PC-3 (cell line): ENCODE data around the gene CTTNBP2NL. TPM values are rescaled to one million over a fixed set of nuclear protein-coding genes. Genes with fewer than 3 reads are reported as not detected.

Source experiments
- ATAC-seq: fragments of 200-7000 bp; cut with Tn5 transposase; 2 replicates; pipeline ENCODE4 v1.9.1; 2020; ENCODE audit warnings: mild to moderate bottlenecking, moderate library complexity
- BruUV-seq: library from RNA; stranded (reverse); fragments of 400-500 nt; replicated peaks from 2 replicates; lab custom pipeline; 2021; lab: Mats Ljungman, UMichigan
- CTCF ChIA-PET: fragments of 300-600 bp; sonication (Branson Sonifier 250); formaldehyde crosslinking; loops from one replicate; lab custom pipeline; 2022; ENCODE audit warnings: antibody characterized with exemption; lab: Charles Lee
- POLR2A ChIA-PET: fragments of 300-600 bp; sonication (Branson Sonifier 250); formaldehyde crosslinking; loops from one replicate; lab custom pipeline; 2022; ENCODE audit warnings: antibody characterized with exemption; ENCODE audit not compliant: unreplicated experiment; lab: Charles Lee
- DNase-seq: peaks from one replicate; pipeline ENCODE4 v3.0.0-alpha.2; 2015
- H2AFZ ChIP-seq: fragments of 300-600 bp; sonication (generic); 2 replicates; pipeline ENCODE4 v1.6.0; 2016; ENCODE audit warnings: antibody characterized with exemption, low read length
- H3F3A ChIP-seq: fragments of 300-600 bp; sonication (generic); one replicate; pipeline ENCODE4 v1.6.0; 2017; ENCODE audit warnings: antibody characterized with exemption, low read length, control low read depth, mild to moderate bottlenecking; ENCODE audit not compliant: unreplicated experiment
- H3K27ac ChIP-seq: fragments of 300-600 bp; sonication (generic); 2 replicates; pipeline ENCODE4 v1.5.1; 2016; ENCODE audit warnings: mild to moderate bottlenecking, low read length
- H3K27me3 ChIP-seq: fragments of 300-600 bp; sonication (generic); 2 replicates; pipeline ENCODE4 v1.6.1; 2016; ENCODE audit warnings: low read length, mixed read lengths
- H3K36me3 ChIP-seq: fragments of 300-600 bp; sonication (generic); 2 replicates; pipeline ENCODE4 v1.6.1; 2016; ENCODE audit warnings: low read depth, mixed run types, low read length, mixed read lengths
- H3K4me1 ChIP-seq: fragments of 300-600 bp; sonication (generic); 2 replicates; pipeline ENCODE4 v1.5.1; 2016; ENCODE audit warnings: low read length; ENCODE audit not compliant: insufficient read depth
- H3K4me2 ChIP-seq: fragments of 300-600 bp; sonication (generic); 2 replicates; pipeline ENCODE4 v1.6.0; 2016; ENCODE audit warnings: low read length
- H3K4me3 ChIP-seq: fragments of 300-600 bp; sonication (generic); 2 replicates; pipeline ENCODE4 v1.5.1; 2016; ENCODE audit warnings: mild to moderate bottlenecking, low read length, mixed read lengths
- H3K79me2 ChIP-seq: fragments of 300-600 bp; sonication (generic); 2 replicates; pipeline ENCODE4 v1.6.1; 2017; ENCODE audit warnings: low read length, mixed read lengths
- H3K9ac ChIP-seq: fragments of 300-600 bp; sonication (generic); 2 replicates; pipeline ENCODE4 v1.6.0; 2016; ENCODE audit warnings: mild to moderate bottlenecking, low read length
- H3K9me2 ChIP-seq: fragments of 300-600 bp; sonication (generic); replicated peaks from 2 replicates; pipeline ENCODE4 v1.6.1; 2016; ENCODE audit warnings: mixed run types, low read length, mixed read lengths
- H3K9me3 ChIP-seq: fragments of 300-600 bp; sonication (generic); 2 replicates; pipeline ENCODE4 v1.6.1; 2016; ENCODE audit warnings: low read length, mixed read lengths
- H4K20me1 ChIP-seq: fragments of 300-600 bp; sonication (generic); 2 replicates; pipeline ENCODE4 v1.6.1; 2016; ENCODE audit warnings: low read length, mixed read lengths
- EZH2 ChIP-seq: fragments of 300-600 bp; sonication (generic); IDR thresholded peaks from one replicate; pipeline ENCODE4 v1.6.1; 2017; ENCODE audit warnings: antibody characterized with exemption, mild to moderate bottlenecking, low read length; ENCODE audit not compliant: unreplicated experiment
- EZH2phosphoT487 ChIP-seq: fragments of 300-600 bp; sonication (generic); IDR thresholded peaks from 2 replicates; pipeline ENCODE4 v1.6.1; 2018; ENCODE audit warnings: mild to moderate bottlenecking, antibody characterized with exemption, low read length, borderline replicate concordance
- intact Hi-C: fragments of 100-400 bp; cut with micrococcal nuclease; formaldehyde crosslinking; loops from 2 replicates; pipeline ENCODE4 v1.9.0; 2023
- total RNA-seq: library from RNA; depleted of rRNA; stranded (reverse); fragments of >200 nt; gene quantifications from 2 replicates; pipeline ENCODE4 v1.2.3, GENCODE V29; 2014
- TF ChIP-seq, protein P1 (sequence below): fragments of 300-600 bp; sonication (generic); conservative IDR thresholded peaks from 2 replicates; pipeline ENCODE4 v1.5.1; 2017; ENCODE audit warnings: antibody characterized with exemption, low read depth, mild to moderate bottlenecking, low read length

The CTTNBP2NL gene
- total RNA-seq, 1 experiment from 2014 or later: 9.8 TPM

DNA sequence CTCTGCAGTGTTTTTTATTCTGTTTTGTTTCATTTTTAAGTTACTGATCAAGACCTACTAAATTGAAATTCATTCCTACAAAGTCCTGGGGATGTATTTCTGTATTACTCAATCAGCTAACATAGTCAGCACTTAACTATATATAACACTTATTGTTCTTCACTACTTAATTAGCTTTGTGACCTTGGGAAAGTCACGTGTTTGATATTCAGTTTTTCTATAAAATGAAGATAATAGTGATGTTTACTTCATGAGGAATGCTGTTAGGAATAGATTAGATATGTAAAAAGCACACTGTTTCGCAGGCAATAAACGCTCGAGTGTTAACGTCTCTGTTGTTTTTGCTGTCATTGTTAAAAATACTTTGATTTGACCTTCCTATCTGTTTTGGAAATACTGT is 44.6 kb downstream of the CTTNBP2NL start:
- H3K9me3 ChIP-seq: no peaks in the 10 kb centered on the region
- TF ChIP-seq, protein P1, sequence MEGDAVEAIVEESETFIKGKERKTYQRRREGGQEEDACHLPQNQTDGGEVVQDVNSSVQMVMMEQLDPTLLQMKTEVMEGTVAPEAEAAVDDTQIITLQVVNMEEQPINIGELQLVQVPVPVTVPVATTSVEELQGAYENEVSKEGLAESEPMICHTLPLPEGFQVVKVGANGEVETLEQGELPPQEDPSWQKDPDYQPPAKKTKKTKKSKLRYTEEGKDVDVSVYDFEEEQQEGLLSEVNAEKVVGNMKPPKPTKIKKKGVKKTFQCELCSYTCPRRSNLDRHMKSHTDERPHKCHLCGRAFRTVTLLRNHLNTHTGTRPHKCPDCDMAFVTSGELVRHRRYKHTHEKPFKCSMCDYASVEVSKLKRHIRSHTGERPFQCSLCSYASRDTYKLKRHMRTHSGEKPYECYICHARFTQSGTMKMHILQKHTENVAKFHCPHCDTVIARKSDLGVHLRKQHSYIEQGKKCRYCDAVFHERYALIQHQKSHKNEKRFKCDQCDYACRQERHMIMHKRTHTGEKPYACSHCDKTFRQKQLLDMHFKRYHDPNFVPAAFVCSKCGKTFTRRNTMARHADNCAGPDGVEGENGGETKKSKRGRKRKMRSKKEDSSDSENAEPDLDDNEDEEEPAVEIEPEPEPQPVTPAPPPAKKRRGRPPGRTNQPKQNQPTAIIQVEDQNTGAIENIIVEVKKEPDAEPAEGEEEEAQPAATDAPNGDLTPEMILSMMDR: no peak
- TF ChIP-seq EZH2phosphoT487 (no peak), EZH2 (no peak)
- H4K20me1 ChIP-seq: no peaks in the 10 kb centered on the region
- H3K4me3 ChIP-seq: no peak overlapping the region
- no TSS peak for BruUV-seq
- no peaks in the 10 kb centered on the region; the same call in 1 of the 2 replicates for H3K79me2 ChIP-seq
- H3K4me1 ChIP-seq: peaks cover 7% of the 10 kb centered on the region
- H3K36me3 ChIP-seq: no peaks in the 10 kb centered on the region
- DNase-seq (no peak), ATAC-seq (no peak)
- no peaks in the 10 kb centered on the region for H3K9me2 ChIP-seq
- H3F3A ChIP-seq: no peaks in the 10 kb centered on the region
- H2AFZ ChIP-seq: no peak overlapping the region
- intact Hi-C loops: no loop called here
- POLR2A ChIA-PET: no interaction called here
- CTCF ChIA-PET: no interaction called here
- no peaks in the 10 kb centered on the region for H3K27me3 ChIP-seq
- H3K27ac ChIP-seq: no peak overlapping the region
- no peak overlapping the region for H3K4me2 ChIP-seq
- no peak overlapping the region for H3K9ac ChIP-seq

GRCh38 chr1:112444269-112444668 is 48.3 kb downstream of the CTTNBP2NL start:
- Histone ChIP-seq H2AFZ (0 out of 2 replicates have a peak overlapping the region, but pooled peaks have one; percentile 3), H3K27ac (peak overlapping the region; percentile 29), H3K4me2 (peak overlapping the region; percentile 62), H3F3A (no peaks in the 10 kb centered on the region), H3K79me2 (no peaks in the 10 kb centered on the region; the same call in 1 of the 2 replicates), H3K4me1 (peaks cover 7% of the 10 kb centered on the region), H3K4me3 (no peak overlapping the region), H3K36me3 (no peaks in the 10 kb centered on the region), H3K9ac (no peak overlapping the region), H4K20me1 (no peaks in the 10 kb centered on the region), H3K9me2 (no peaks in the 10 kb centered on the region), H3K9me3 (no peaks in the 10 kb centered on the region), H3K27me3 (no peaks in the 10 kb centered on the region)
- ChIA-PET POLR2A (no interaction called here), CTCF (no interaction called here)
- intact Hi-C loops: loop anchor here (2.0 kb wide), 1 partner anchor 23 kb away; no protein-coding TSS in a partner anchor
- ATAC-seq (peak; percentile 97), DNase-seq (peak; percentile 44)
- TF ChIP-seq, protein P1: no peak
- TF ChIP-seq EZH2 (no peak), EZH2phosphoT487 (no peak)
- no TSS peak for BruUV-seq

DNA sequence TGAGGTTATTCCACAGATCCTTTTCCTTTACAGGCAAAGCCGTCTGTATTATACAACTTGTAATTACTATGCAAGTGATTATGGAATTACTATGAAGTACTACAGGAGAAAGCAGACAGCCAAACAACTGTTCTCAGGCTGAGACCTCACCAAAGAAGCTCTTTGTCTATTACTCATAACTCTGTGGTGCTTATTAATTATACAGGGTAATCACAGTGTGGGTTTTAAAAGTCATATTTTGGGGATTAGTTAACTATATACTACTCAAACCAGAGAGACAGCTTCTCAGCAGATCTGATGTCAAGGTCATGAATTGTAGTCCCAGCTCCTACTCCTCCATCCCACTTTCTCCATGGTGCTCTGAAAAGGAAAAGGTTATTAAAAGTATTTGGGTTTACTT is 49.6 kb downstream of the CTTNBP2NL start:
- no peaks in the 10 kb centered on the region for H3K9me2 ChIP-seq
- POLR2A ChIA-PET: no interaction called here
- peaks cover 7% of the 10 kb centered on the region for H3K4me1 ChIP-seq
- no peak overlapping the region for H2AFZ ChIP-seq
- H3K4me2 ChIP-seq: no peak overlapping the region
- no peaks in the 10 kb centered on the region for H3F3A ChIP-seq
- intact Hi-C loops: loop anchor here (2.0 kb wide), 1 partner anchor 21 kb away; no protein-coding TSS in a partner anchor
- 0 out of 2 replicates have a peak, but pooled peaks cover 2% of the 10 kb centered on the region for H3K36me3 ChIP-seq
- no peaks in the 10 kb centered on the region for H3K9me3 ChIP-seq
- H3K9ac ChIP-seq: no peak overlapping the region
- H3K27ac ChIP-seq: no peak overlapping the region
- CTCF ChIA-PET: no interaction called here
- TF ChIP-seq EZH2: no peak
- TF ChIP-seq, protein P1: no peak
- TF ChIP-seq EZH2phosphoT487: no peak
- DNase-seq: no peak
- ATAC-seq: no peak
- H3K27me3 ChIP-seq: no peaks in the 10 kb centered on the region
- H3K79me2 ChIP-seq: no peaks in the 10 kb centered on the region; the same call in 1 of the 2 replicates
- no peak overlapping the region for H3K4me3 ChIP-seq
- BruUV-seq: no TSS peak
- no peaks in the 10 kb centered on the region for H4K20me1 ChIP-seq
